ENCODE data around the gene SRCAP.

GRCh38 chr16:30669026-30669902 is 29.7 kb upstream of the SRCAP start:
- TF ChIP-seq CTCF (IDR thresholded peaks at IDR 0.05) (no peak), POLR2AphosphoS5 (IDR thresholded peaks at IDR 0.05) (no peak), EP300 (IDR thresholded peaks at IDR 0.05) (no peak), POLR2A (IDR thresholded peaks at IDR 0.05) (no peak)

Data from sigmoid colon (tissue), 4 donors.